Fibroblast of peridontal ligament (primary cell): Measurements from ENCODE around the gene KRTAP26-1.

Experiments used
- DNase-seq: peaks from one replicate; pipeline ENCODE4 v3.0.0-alpha.2; 2010; ENCODE audit errors: extremely low read depth

KRTAP26-1 gene

DNA sequence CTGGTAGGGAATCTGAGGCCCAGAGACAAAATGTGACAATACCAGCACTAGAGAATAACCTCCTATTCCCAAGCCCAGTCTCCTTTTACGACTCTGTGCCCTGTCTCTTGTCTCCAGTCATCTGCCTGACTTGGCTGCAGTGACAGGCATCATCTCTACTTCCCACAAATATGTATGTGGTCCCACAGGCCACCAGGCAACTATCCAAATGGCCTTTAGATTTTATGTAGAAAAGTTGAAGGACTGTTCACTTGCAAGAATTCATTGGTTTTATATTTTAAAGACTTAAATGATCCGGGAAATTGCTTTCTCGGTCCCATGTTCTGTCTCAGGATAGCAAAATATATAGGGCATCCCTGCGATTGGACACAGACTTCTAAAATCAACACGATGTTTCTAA is 49.0 kb downstream of the KRTAP26-1 start:
- DNase-seq, result no peak

DNA sequence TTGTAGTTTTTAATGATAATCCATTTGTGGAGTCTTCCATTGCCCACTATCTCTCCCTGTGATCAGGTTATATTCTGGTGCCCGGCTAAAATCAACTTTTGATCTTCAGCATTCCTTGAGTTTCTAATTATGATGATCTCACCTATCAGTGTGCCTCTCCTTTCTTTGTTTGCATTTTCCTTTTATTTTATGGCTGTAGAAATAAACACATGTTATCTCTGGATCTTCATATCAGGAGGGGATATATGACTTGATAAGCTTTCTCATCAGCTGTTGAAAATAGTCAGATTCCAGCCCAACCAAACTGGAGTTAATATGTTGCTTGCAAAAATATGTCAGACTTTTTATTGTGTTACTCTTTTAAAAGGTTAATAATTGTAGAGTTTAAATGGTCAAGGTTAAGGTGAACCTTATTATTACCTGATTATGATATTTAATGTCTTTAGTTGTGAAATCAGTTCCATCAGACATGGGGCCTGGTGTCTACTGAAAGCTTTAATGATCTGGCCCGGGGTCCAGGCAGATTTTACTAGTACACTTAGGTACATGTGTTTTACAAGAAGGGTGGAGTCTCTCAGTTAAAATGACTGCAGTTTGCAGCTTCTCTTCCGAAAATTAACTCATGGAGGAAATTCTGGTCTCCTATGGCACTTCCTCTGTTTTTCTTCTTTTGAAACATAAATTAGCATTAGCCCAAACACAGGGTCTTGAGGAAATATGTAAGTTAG is 50.1 kb downstream of the KRTAP26-1 start:
- DNase-seq, result no peak
